Dendritic cell treated with granulocyte-macrophage colony-stimulating factor and Interleukin-4, amounts not matched to agents 40 ng/mL and 50 ng/mL, for 4 days (primary cell): ENCODE results near the gene PCBP2.
A peak's percentile ranks its signal among the peaks of the same experiment; 100 is the strongest.

Source experiments
- H3K27ac Mint-ChIP-seq: one replicate; pipeline ENCODE4 v1.8.0; 2022; ENCODE audit warnings: mild to moderate bottlenecking, mixed read lengths
- H3K27me3 Mint-ChIP-seq: one replicate; pipeline ENCODE4 v1.8.0; 2022; ENCODE audit warnings: mild to moderate bottlenecking, mixed read lengths
- H3K36me3 Mint-ChIP-seq: one replicate; pipeline ENCODE4 v1.8.0; 2022; ENCODE audit warnings: low read depth, mixed read lengths
- H3K4me1 Mint-ChIP-seq: one replicate; pipeline ENCODE4 v1.8.0; 2022; ENCODE audit warnings: low read depth, mixed read lengths
- H3K4me3 Mint-ChIP-seq: one replicate; pipeline ENCODE4 v1.8.0; 2022; ENCODE audit warnings: mild to moderate bottlenecking, moderate library complexity, mixed read lengths
- H3K9me3 Mint-ChIP-seq: one replicate; pipeline ENCODE4 v1.8.0; 2022; ENCODE audit warnings: mixed read lengths
- intact Hi-C: fragments of 100-400 bp; cut with micrococcal nuclease; formaldehyde crosslinking; loops from one replicate; pipeline ENCODE4 v1.15.0; 2022

PCBP2 gene

DNA sequence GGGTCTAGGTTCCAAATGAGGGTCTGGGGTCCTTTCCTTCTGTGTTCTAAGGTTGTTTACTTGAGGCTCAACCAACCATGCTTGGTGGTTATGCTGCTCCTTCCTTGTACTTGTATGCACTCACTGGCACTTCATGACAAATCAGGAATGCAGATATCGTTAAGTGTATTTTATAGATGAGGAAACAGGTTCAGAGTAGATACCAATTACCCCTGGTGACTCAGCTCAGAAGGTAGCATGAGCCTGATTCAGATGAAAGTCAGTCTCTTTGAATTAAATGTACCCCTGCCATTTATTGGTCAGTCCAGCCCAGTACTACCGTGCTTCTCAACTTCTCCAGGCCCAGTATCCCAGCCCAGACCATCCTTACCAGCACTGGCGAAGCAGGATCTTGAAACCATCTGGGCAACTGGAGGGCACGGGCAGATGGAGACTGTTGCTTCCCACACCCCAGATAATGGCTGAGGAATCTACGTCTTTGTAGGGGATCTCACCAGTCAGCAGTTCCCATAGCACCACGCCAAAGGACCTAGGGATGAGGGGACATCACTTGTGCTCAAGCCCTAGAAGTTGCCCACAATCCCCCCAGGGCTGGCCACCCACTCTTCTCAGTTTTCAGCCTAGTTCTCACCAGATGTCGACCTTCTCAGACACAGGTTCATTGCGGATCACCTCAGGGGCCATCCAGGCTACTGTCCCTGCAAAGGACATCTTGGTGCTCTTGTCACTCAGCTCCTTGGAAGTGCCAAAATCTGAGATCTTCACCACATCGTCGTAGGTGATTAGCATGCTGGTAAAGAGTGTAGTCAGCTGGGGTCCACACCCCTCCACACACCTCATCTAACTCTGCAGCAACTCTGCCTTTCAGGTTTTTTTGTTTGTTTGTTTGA lies 33.0 kb downstream of the PCBP2 start:
- Mint-ChIP-seq H3K36me3 (peaks cover 85% of the 10 kb centered on the region), H3K9me3 (no peaks in the 10 kb centered on the region), H3K4me1 (no peaks in the 10 kb centered on the region), H3K27ac (no peak overlapping the region), H3K27me3 (no peaks in the 10 kb centered on the region), H3K4me3 (no peak overlapping the region)
- intact Hi-C loops = no loop called here

DNA sequence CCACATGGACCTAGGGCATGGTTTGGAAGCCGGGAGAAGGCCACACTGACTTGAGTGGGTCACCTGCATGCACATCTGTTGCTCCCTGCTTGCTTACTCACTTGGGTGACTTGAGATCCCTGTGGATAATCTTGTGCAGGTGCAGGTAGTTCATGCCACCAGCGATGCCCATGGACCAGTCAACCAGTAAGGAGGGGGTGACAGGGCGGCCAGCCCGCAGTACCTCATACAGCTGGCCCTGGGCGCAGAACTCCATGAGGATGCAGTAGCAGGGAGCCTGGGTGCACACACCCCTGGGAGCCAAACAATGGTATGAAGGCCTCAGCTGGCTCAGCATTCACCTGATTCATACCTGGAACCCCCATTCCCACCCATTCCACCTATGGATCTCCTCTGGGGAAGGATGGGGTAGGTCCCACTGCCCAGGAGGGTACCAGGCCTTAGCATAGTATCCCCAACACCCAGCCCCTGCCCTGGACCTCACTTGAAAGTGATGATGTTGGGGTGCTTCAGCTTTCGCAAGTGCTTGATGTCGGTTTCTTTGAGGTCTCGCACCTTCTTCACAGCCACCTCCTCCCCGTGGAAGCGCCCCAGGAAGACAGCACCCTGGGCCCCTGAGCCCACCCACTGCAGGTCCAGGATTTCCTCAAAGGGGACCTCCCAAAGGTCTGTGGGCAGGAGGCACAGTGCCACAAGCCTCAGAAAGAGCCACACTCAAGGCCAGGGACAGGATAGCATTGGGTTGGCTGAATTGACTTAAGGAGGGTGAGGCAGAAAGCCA lies 34.2 kb downstream of the PCBP2 start:
- Mint-ChIP-seq H3K9me3 (no peaks in the 10 kb centered on the region), H3K4me1 (no peaks in the 10 kb centered on the region), H3K27me3 (no peaks in the 10 kb centered on the region), H3K36me3 (peaks cover 73% of the 10 kb centered on the region), H3K27ac (no peak overlapping the region), H3K4me3 (no peak overlapping the region)
- intact Hi-C loops = no loop called here

DNA sequence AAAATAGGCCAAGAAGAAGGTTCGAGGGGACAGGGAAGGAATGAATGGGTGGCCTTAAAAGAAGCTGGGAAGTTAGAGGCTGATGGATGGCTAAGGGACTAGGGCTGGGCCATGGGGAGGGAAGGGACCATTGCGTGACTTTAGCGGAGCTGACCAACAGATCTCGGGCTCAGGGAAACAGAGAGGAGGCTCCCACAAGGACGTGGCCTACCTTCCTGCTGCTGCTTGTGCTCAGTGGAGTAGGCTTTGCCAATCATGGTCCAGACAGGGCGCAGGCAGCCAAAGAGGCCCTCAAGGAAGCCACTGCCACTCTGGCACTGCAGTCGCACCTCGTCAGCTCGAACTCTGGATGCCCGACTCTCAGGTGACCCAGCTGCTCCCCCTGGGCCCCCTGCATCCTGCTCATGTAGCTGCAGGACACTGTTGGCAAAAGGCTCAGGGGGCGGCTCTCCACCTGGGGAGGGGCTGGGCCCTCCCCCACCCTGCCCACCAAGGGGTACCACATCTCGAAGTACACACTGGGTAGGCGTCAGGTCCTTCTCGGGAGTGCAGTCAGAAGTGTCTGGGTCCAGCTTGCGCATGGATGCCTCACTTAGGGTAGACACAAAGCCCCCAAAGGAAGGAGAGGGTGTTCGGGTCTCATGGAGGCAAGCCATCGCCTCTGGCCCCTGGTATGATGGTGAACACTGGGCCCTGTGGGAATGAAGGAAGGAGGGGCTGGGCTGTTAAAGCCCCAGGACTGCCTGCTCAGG lies 35.0 kb downstream of the PCBP2 start:
- Mint-ChIP-seq H3K27me3 (no peaks in the 10 kb centered on the region), H3K4me3 (no peak overlapping the region), H3K27ac (no peak overlapping the region), H3K9me3 (no peaks in the 10 kb centered on the region), H3K36me3 (peaks cover 65% of the 10 kb centered on the region), H3K4me1 (peaks cover 4% of the 10 kb centered on the region)
- intact Hi-C loops = no loop called here

DNA sequence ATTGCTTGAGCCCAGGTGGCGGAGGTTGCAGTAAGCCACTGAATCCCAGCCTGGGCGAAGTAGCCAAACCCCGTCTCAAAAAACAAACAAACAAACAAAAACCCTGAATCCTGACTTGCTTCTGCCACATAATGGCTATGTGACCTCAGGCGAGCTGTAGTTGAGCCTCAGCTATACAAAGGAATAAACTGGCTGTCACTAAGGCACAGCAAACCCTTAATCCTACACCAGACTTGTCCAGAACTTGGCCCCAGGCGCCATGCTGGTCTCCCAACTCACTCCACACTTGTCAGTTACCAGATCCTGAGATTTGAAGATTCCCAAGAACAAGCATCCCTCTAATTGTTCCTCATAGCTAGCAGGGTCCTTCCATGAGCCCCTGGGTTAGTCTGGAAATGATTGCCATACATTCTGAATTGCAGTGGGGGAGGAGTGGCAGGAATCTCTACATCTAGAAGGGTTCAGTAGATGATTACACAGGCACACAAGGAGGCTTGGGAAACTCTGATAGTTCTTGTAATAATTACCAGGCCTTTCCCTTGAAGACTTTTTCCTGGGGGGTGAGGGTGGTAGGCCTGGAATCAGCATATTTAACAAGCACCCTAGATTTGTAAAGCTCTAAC lies 37.5 kb downstream of the PCBP2 start:
- no peak overlapping the region for H3K4me3 Mint-ChIP-seq
- peaks cover 29% of the 10 kb centered on the region for H3K4me1 Mint-ChIP-seq
- H3K9me3 Mint-ChIP-seq = no peaks in the 10 kb centered on the region
- peaks cover 50% of the 10 kb centered on the region for H3K36me3 Mint-ChIP-seq
- intact Hi-C loops = no loop called here
- no peaks in the 10 kb centered on the region for H3K27me3 Mint-ChIP-seq
- H3K27ac Mint-ChIP-seq = no peak overlapping the region

DNA sequence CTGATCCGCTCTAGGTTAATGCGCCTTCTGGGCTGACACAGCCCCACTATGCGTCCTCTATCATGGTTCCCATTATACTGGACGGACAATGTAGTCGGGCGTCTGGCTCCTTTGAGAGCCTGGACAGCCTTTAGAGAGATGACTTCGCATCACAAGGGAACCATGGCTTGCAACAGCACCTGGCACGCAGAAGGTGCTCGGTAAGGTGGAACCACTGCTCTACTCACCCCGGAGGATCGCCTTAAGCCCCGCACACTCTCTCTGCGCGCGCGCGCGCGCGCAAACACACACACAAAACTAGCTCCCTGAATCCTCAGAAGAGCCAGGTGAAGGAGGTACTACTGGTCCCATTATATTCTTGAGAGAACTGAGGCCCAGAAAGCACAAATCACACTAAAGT lies 40.3 kb downstream of the PCBP2 start:
- peaks cover 22% of the 10 kb centered on the region for H3K36me3 Mint-ChIP-seq
- no peaks in the 10 kb centered on the region for H3K9me3 Mint-ChIP-seq
- peak overlapping the region; percentile 81 for H3K27ac Mint-ChIP-seq
- intact Hi-C loops = no loop called here
- peaks cover 46% of the 10 kb centered on the region for H3K4me1 Mint-ChIP-seq
- no peaks in the 10 kb centered on the region for H3K27me3 Mint-ChIP-seq
- peak overlapping the region; percentile 33 for H3K4me3 Mint-ChIP-seq

DNA sequence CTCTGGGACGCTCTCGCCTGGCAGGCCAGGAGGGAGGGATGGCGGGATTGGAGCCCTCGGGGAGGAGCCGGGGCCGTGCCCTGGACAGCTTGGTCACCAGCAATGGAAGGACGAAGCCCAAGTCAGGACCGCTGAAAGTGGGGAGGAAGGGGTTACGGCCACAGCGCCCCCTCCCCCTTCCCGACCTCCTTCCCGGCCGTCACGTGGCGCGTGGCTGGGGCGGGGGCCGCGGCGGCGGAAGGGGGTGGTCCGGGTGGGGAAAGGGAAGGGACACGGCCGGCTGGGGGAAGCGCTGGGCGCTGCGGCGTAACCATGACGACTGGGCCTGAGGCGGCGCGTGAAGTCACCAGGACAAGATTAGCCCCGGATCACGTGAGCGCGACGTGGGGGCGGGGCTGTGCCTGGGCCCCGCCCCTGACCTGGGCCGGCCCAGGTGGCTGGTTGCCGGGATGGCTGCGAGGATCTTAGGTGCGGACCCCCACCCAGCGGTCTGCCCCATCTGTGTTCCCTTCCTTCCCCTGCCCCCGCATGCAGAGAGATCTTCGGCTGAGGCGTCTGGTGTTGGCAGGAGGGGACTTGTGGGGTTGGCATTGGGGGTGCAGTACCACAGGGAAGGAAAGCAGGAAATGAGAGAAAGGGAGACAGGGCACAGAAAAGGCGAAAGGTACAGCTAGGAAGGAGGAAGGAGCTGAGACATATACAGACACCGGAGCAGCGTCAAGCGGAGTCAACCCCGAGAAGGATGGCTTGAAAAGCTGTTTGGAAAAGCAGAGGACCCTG lies 41.1 kb downstream of the PCBP2 start:
- Mint-ChIP-seq H3K36me3 (peaks cover 14% of the 10 kb centered on the region), H3K4me1 (peaks cover 54% of the 10 kb centered on the region)
- intact Hi-C loops = no loop called here

DNA sequence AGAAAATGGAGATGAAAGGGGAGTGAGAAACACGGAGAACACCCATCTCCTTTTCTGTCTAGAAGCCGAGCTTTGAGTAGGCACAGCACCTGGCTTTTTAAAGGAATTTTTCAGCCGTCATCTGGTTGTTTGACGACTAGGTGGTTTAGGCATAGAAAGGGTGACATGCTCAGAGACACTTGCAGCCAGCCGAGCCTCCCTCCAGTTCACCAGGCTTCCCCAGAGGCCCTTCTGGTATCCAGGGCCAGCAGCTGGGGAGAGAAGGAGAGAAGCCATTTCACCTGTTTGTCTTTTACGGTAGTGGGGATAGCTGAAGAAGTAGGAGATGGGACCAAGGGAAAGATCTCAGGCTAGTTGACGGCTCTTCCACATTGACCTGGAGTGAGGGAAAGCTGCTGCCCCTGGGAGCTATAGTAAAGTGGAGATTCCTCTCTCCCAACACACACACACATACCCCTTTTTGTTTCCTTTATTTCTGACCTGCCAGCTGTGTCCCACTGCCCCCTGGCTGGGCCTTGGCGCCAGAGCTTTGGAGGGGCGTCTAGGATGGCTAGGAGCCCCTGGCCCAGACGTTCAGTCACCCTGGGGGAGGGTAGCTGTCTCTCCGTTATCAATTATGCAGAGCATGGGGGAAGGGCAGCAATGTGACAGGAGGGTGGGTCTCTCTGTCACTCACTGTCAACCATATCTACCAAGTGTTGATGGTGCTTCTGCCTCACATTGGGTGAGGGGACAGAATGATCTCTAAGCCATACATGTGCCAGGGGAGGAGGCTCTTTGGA lies 41.9 kb downstream of the PCBP2 start:
- Mint-ChIP-seq H3K27me3 (no peaks in the 10 kb centered on the region), H3K9me3 (no peaks in the 10 kb centered on the region), H3K4me3 (peak overlapping the region; percentile 82), H3K4me1 (peaks cover 62% of the 10 kb centered on the region), H3K27ac (peak overlapping the region; percentile 81), H3K36me3 (peaks cover 9% of the 10 kb centered on the region)
- intact Hi-C loops = no loop called here

More for the DNA sequence above, 41.1 kb downstream of the PCBP2 start:
- peak overlapping the region; percentile 81 for H3K27ac Mint-ChIP-seq
- H3K27me3 Mint-ChIP-seq = no peaks in the 10 kb centered on the region
- H3K4me3 Mint-ChIP-seq = peak overlapping the region; percentile 82
- H3K9me3 Mint-ChIP-seq = no peaks in the 10 kb centered on the region

DNA sequence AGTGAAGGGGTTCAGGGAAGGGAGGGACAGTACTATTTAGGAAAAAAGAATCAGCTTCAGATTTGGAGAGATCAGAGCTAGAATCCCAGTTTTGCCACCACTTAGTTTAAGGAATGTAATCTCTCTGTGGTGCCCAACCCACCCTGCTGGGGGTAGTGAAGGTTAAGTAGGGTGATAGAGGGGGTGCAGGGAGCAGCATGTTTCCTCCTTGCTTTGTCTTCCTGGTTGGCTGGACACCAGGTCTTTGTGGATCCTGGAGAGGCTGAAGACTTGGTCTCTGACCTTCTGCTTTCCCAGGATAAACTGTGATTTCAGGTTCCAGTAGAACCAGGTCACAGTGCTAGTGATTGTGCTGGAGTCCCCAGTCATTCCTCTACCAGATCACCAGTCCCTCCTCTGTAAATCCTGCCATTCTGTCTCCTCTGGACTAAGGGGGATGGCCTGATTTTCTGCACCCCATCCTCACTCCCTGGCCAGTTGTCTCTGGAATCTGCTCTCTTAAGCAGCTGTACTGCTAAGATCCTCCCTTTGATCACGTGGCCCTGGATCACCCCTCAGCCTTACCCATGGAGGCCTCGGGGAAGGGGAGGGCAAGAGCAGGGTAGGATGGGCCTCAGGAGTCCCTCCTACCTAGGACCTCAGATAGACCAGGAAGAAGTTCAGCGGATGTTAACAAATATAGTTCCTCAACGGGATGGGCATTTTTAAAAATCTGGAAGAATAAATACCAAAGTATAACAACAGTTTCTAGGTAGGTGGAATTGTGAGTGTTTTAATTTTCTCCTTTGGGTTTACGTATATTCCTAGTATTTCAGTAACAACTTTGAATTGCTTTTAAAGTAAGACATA lies 44.2 kb downstream of the PCBP2 start:
- Mint-ChIP-seq H3K36me3 (peaks cover 19% of the 10 kb centered on the region), H3K4me3 (peak overlapping the region; percentile 37), H3K27ac (peak overlapping the region; percentile 68), H3K4me1 (peaks cover 74% of the 10 kb centered on the region), H3K27me3 (no peaks in the 10 kb centered on the region), H3K9me3 (no peaks in the 10 kb centered on the region)
- intact Hi-C loops = no loop called here

DNA sequence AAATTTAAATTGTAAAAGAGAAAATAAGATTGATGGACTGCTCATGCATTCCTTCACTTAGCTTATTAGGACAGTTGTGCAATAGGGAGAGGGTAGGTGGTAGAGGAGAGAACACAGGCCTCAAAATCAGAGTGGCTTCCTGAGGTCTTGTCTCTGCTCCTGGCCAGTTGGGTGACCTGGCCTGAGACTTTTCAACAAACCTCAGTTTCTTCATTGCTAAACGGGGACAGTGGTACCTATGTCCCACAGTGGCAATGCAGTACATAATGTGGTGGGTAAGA lies 44.8 kb downstream of the PCBP2 start:
- peaks cover 73% of the 10 kb centered on the region for H3K4me1 Mint-ChIP-seq
- intact Hi-C loops = no loop called here
- H3K27me3 Mint-ChIP-seq = no peaks in the 10 kb centered on the region
- H3K36me3 Mint-ChIP-seq = peaks cover 22% of the 10 kb centered on the region
- no peaks in the 10 kb centered on the region for H3K9me3 Mint-ChIP-seq
- H3K27ac Mint-ChIP-seq = peak overlapping the region; percentile 68
- peak overlapping the region; percentile 37 for H3K4me3 Mint-ChIP-seq

DNA sequence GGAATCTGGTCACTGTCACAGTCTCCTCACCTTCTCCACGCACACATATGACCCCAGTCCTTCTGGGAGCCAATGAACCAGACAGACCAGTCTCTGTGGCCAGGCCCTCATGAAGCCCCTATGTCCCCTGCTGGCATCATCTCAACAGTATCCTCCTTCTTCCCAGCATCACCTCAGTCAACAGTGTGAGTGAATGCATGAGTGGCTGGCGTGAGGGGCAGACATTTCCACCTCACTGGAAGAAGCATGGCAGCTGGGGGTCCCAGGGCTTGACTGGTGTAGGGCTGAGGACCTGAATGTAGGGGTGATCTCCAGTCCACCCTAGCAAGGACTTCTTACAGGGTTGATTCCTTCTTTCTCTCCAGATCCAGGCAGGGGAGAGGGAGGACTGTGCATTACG lies 45.6 kb downstream of the PCBP2 start:
- Mint-ChIP-seq H3K27me3 (no peaks in the 10 kb centered on the region), H3K27ac (no peak overlapping the region), H3K4me3 (no peak overlapping the region), H3K36me3 (peaks cover 25% of the 10 kb centered on the region), H3K9me3 (no peaks in the 10 kb centered on the region), H3K4me1 (peaks cover 73% of the 10 kb centered on the region)
- intact Hi-C loops = no loop called here

DNA sequence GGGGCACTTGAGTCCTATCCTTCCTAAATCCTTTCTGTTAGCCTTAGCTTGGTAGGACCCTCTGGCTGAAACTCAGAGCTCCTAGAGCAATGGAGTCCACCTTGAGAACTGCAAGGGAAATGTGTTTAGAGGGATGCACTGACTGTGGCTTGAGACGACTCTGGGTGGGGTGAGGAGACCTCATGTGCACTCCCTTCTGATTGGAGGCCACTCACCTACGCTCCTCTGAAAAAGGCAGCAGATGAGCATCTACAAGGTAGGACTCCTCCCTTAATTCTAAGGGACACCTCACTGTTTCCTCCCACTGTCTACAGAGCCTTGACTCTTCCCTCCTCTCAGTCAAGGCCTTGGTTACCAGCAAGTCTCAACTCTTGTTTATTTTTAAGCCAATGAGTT lies 46.3 kb downstream of the PCBP2 start:
- peak overlapping the region; percentile 94 for H3K27ac Mint-ChIP-seq
- peaks cover 23% of the 10 kb centered on the region for H3K36me3 Mint-ChIP-seq
- H3K4me1 Mint-ChIP-seq = peaks cover 72% of the 10 kb centered on the region
- peak overlapping the region; percentile 88 for H3K4me3 Mint-ChIP-seq
- intact Hi-C loops = no loop called here
- no peaks in the 10 kb centered on the region for H3K27me3 Mint-ChIP-seq
- H3K9me3 Mint-ChIP-seq = no peaks in the 10 kb centered on the region
